Ishikawa (cell line): ENCODE measurements around the gene CAMTA1.

Source experiments
- CEBPB ChIP-seq: IDR thresholded peaks from 2 replicates; pipeline ENCODE4 v1.6.1; 2012
- CREB1 ChIP-seq: IDR thresholded peaks from 2 replicates; pipeline ENCODE4 v1.6.1; 2012; ENCODE audit warnings: low read depth
- EGR1 ChIP-seq: IDR thresholded peaks from 2 replicates; pipeline ENCODE4 v1.6.1; 2012
- EP300 ChIP-seq: IDR thresholded peaks from 2 replicates; pipeline ENCODE4 v1.6.1; 2012; ENCODE audit warnings: borderline replicate concordance
- FOXM1 ChIP-seq: IDR thresholded peaks from 2 replicates; pipeline ENCODE4 v1.6.1; 2012; ENCODE audit warnings: low read depth, borderline replicate concordance
- NFIC ChIP-seq: IDR thresholded peaks from 2 replicates; pipeline ENCODE4 v1.6.1; 2012
- RAD21 ChIP-seq: IDR thresholded peaks from 2 replicates; pipeline ENCODE4 v1.6.1; 2012; ENCODE audit warnings: low read depth
- REST ChIP-seq: IDR thresholded peaks from 2 replicates; pipeline ENCODE4 v1.6.1; 2012; ENCODE audit warnings: low read depth, mild to moderate bottlenecking
- TAF1 ChIP-seq: IDR thresholded peaks from 2 replicates; pipeline ENCODE4 v1.6.1; 2012; ENCODE audit warnings: low read depth, mild to moderate bottlenecking
- TCF12 ChIP-seq: IDR thresholded peaks from 2 replicates; pipeline ENCODE4 v1.6.1; 2012; ENCODE audit warnings: low read depth
- TEAD4 ChIP-seq: IDR thresholded peaks from 2 replicates; pipeline ENCODE4 v1.6.1; 2012
- YY1 ChIP-seq: IDR thresholded peaks from 2 replicates; pipeline ENCODE4 v1.6.1; 2012; ENCODE audit warnings: low read depth
- ZBTB7A ChIP-seq: IDR thresholded peaks from 2 replicates; pipeline ENCODE4 v1.6.1; 2012; ENCODE audit warnings: low read depth
- TF ChIP-seq, protein P1 (sequence below): IDR thresholded peaks from 2 replicates; pipeline ENCODE4 v1.6.1; 2012
- TF ChIP-seq, protein P2 (sequence below): IDR thresholded peaks from 2 replicates; pipeline ENCODE4 v1.6.1; 2012

CAMTA1 gene

GRCh38 chr1:7767176-7767575, 981.9 kb downstream of the CAMTA1 start:
- TF ChIP-seq, protein P1, sequence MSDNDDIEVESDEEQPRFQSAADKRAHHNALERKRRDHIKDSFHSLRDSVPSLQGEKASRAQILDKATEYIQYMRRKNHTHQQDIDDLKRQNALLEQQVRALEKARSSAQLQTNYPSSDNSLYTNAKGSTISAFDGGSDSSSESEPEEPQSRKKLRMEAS: no peak
- TF ChIP-seq EP300 (no peak), NFIC (no peak), TAF1 (no peak), YY1 (no peak), EGR1 (no peak), ZBTB7A (no peak), TCF12 (no peak), CEBPB (no peak)
- TF ChIP-seq, protein P2, sequence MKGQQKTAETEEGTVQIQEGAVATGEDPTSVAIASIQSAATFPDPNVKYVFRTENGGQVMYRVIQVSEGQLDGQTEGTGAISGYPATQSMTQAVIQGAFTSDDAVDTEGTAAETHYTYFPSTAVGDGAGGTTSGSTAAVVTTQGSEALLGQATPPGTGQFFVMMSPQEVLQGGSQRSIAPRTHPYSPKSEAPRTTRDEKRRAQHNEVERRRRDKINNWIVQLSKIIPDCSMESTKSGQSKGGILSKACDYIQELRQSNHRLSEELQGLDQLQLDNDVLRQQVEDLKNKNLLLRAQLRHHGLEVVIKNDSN: no peak

GRCh38 chr1:7768583-7768982, 983.3 kb downstream of the CAMTA1 start:
- TF ChIP-seq RAD21: no peak
- TF ChIP-seq TEAD4: no peak
- TF ChIP-seq REST: no peak
- TF ChIP-seq, protein P2: no peak
- TF ChIP-seq YY1: no peak
- no peak for TF ChIP-seq EP300
- no peak for TF ChIP-seq ZBTB7A
- TF ChIP-seq NFIC: no peak
- TF ChIP-seq TAF1: no peak
- no peak for TF ChIP-seq FOXM1
- TF ChIP-seq, protein P1: no peak

- TF ChIP-seq TAF1 (no peak), EP300 (no peak), TEAD4 (no peak), CEBPB (no peak), TCF12 (no peak), ZBTB7A (no peak), EGR1 (no peak), NFIC (no peak), CREB1 (no peak), RAD21 (no peak), YY1 (no peak), FOXM1 (no peak), REST (no peak)
- TF ChIP-seq, protein P2: no peak
- TF ChIP-seq, protein P1: no peak
These were observed 984.6 kb downstream of the CAMTA1 start for GRCh38 chr1:7769673-7770412.

GRCh38 chr1:7770669-7770996, 985.4 kb downstream of the CAMTA1 start:
- TF ChIP-seq, protein P2: no peak
- TF ChIP-seq EP300 (no peak), YY1 (no peak), TAF1 (no peak), ZBTB7A (no peak), FOXM1 (no peak), NFIC (no peak), RAD21 (no peak), TCF12 (no peak), CEBPB (no peak), REST (no peak)
- TF ChIP-seq, protein P1: no peak
